Neural cell (in vitro differentiated cells): ENCODE results near the gene TSPAN1. TPM values are rescaled to one million over a fixed set of nuclear protein-coding genes. Genes with fewer than 3 reads are reported as not detected.

Source experiments
- H2AFZ ChIP-seq: fragments of 200-600, 300-800 bp; sonication (generic), shearing (Covaris generic); 2 replicates; pipeline ENCODE4 v1.6.0; 2014; ENCODE audit warnings: low read depth, mild to moderate bottlenecking, antibody characterized with exemption, low read length, moderate library complexity
- H3F3A ChIP-seq: fragments of 200-600 bp; shearing (Covaris generic); 2 replicates; pipeline ENCODE4 v1.6.1; 2016; ENCODE audit warnings: mild to moderate bottlenecking, moderate library complexity, mixed read lengths, antibody characterized with exemption, low read length; ENCODE audit not compliant: insufficient read depth, poor library complexity, severe bottlenecking
- H3K27ac ChIP-seq: fragments of 200-600, 300-800 bp; sonication (generic), shearing (Covaris generic); 2 replicates; pipeline ENCODE4 v1.5.1; 2014; ENCODE audit warnings: mild to moderate bottlenecking, low read length, moderate library complexity
- H3K27me3 ChIP-seq: fragments of 300-800, 200-600 bp; sonication (generic), shearing (Covaris generic); 2 replicates; pipeline ENCODE4 v1.6.0; 2014; ENCODE audit warnings: mild to moderate bottlenecking, low read depth, low read length, moderate library complexity; ENCODE audit not compliant: insufficient read depth
- H3K36me3 ChIP-seq: fragments of 300-800, 200-600 bp; sonication (generic), shearing (Covaris generic); 2 replicates; pipeline ENCODE4 v1.5.1; 2014; ENCODE audit warnings: mild to moderate bottlenecking, antibody characterized with exemption, low read length, moderate library complexity; ENCODE audit not compliant: insufficient read depth
- H3K4me2 ChIP-seq: fragments of 300-800, 200-600 bp; sonication (generic), shearing (Covaris generic); 2 replicates; pipeline ENCODE4 v1.6.0; 2014; ENCODE audit warnings: mild to moderate bottlenecking, low read length
- H3K4me3 ChIP-seq: fragments of 300-800, 200-600 bp; sonication (generic), shearing (Covaris generic); 2 replicates; pipeline ENCODE4 v1.5.1; 2014; ENCODE audit warnings: mild to moderate bottlenecking, low read length, moderate library complexity
- H3K79me2 ChIP-seq: fragments of 200-600 bp; shearing (Covaris generic); replicated peaks from 2 replicates; pipeline ENCODE4 v1.6.0; 2014; ENCODE audit warnings: mild to moderate bottlenecking, low read length, moderate library complexity; ENCODE audit not compliant: insufficient read depth
- H3K9ac ChIP-seq: fragments of 300-800, 200-600 bp; sonication (generic), shearing (Covaris generic); 2 replicates; pipeline ENCODE4 v1.6.1; 2016; ENCODE audit warnings: mild to moderate bottlenecking, low read length, mixed read lengths
- H3K9me2 ChIP-seq: fragments of 200-600 bp; shearing (Covaris generic); 2 replicates; pipeline ENCODE4 v1.6.1; 2016; ENCODE audit warnings: mild to moderate bottlenecking, low read length, mixed read lengths; ENCODE audit not compliant: insufficient read depth
- H3K9me3 ChIP-seq: fragments of 200-600, 300-800 bp; sonication (generic), shearing (Covaris generic); 2 replicates; pipeline ENCODE4 v1.6.1; 2016; ENCODE audit warnings: mild to moderate bottlenecking, mixed run types, low read length, moderate library complexity, mixed read lengths
- H4K20me1 ChIP-seq: fragments of 200-600 bp; shearing (Covaris generic); 2 replicates; pipeline ENCODE4 v1.6.1; 2016; ENCODE audit warnings: mild to moderate bottlenecking, mixed run types; ENCODE audit not compliant: insufficient read depth
- EP300 ChIP-seq: fragments of 450-650 bp; conservative IDR thresholded peaks from 2 replicates; pipeline ENCODE4 v1.6.1; 2014; ENCODE audit warnings: antibody characterized with exemption, mild to moderate bottlenecking, moderate library complexity; ENCODE audit not compliant: poor library complexity, severe bottlenecking
- EZH2 ChIP-seq: fragments of 200-600, 300-800 bp; shearing (Covaris generic), sonication (generic); IDR thresholded peaks from 2 replicates; pipeline ENCODE4 v1.6.1; 2014; ENCODE audit warnings: antibody characterized with exemption, low read length, borderline replicate concordance, mild to moderate bottlenecking; ENCODE audit not compliant: insufficient read depth, poor library complexity, severe bottlenecking
- MXI1 ChIP-seq: fragments of 450-650 bp; conservative IDR thresholded peaks from 2 replicates; pipeline ENCODE4 v1.6.1; 2014; ENCODE audit warnings: antibody characterized with exemption, mild to moderate bottlenecking; ENCODE audit not compliant: poor library complexity, severe bottlenecking
- POLR2AphosphoS5 ChIP-seq: IDR thresholded peaks from 2 replicates; pipeline ENCODE4 v1.6.1; 2012
- RAD21 ChIP-seq: fragments of 450-650 bp; conservative IDR thresholded peaks from 2 replicates; pipeline ENCODE4 v1.6.1; 2014; ENCODE audit warnings: antibody characterized with exemption, mild to moderate bottlenecking, moderate library complexity
- SMC3 ChIP-seq: fragments of 450-650 bp; conservative IDR thresholded peaks from 2 replicates; pipeline ENCODE4 v1.6.1; 2014; ENCODE audit warnings: antibody characterized with exemption, mild to moderate bottlenecking, moderate library complexity; ENCODE audit not compliant: poor library complexity
- TAF1 ChIP-seq: IDR thresholded peaks from 2 replicates; pipeline ENCODE4 v1.6.1; 2012; ENCODE audit warnings: low read depth
- polyA plus RNA-seq: library from polyadenylated mRNA; depleted of rRNA; stranded (reverse); fragments of >200 nt; gene quantifications from 2 replicates; pipeline ENCODE4 v1.2.3, GENCODE V29; 2014
- TF ChIP-seq, protein P1 (sequence below): fragments of 450-650 bp; IDR thresholded peaks from 2 replicates; pipeline ENCODE4 v1.5.1; 2014; ENCODE audit warnings: antibody characterized with exemption, mild to moderate bottlenecking, moderate library complexity; ENCODE audit not compliant: poor library complexity, severe bottlenecking
- TF ChIP-seq, protein P2 (sequence below): IDR thresholded peaks from 2 replicates; pipeline ENCODE4 v1.6.1; 2012; ENCODE audit warnings: borderline replicate concordance

TSPAN1 gene
- polyA plus RNA-seq, 1 donor from 2014 or later: 0.62 TPM

DNA sequence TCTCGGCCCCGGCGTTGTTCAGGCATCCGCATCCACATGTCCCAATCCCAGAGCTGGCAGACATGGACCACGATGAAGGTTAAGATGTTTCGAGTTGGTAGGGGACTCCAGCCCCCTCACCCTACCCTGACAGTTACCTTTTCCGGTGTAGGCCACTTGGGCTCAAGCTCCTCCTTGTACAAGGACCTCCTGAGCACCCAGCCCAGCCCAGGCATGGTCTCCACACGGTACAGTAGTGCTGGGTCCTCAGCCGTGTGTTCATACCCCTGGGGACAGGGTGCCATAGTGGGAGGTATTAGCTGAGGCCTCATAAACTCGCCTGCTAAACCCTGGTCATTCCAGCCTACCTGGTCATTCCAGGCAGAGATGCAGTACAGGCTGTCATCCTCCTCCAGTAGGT is 17.3 kb downstream of the TSPAN1 start:
- no peaks in the 10 kb centered on the region for H4K20me1 ChIP-seq
- no peaks in the 10 kb centered on the region for H3K27me3 ChIP-seq
- H3K36me3 ChIP-seq: no peaks in the 10 kb centered on the region
- no peak overlapping the region for H3K4me3 ChIP-seq
- TF ChIP-seq EP300 (no peak), SMC3 (no peak)
- TF ChIP-seq, protein P1, sequence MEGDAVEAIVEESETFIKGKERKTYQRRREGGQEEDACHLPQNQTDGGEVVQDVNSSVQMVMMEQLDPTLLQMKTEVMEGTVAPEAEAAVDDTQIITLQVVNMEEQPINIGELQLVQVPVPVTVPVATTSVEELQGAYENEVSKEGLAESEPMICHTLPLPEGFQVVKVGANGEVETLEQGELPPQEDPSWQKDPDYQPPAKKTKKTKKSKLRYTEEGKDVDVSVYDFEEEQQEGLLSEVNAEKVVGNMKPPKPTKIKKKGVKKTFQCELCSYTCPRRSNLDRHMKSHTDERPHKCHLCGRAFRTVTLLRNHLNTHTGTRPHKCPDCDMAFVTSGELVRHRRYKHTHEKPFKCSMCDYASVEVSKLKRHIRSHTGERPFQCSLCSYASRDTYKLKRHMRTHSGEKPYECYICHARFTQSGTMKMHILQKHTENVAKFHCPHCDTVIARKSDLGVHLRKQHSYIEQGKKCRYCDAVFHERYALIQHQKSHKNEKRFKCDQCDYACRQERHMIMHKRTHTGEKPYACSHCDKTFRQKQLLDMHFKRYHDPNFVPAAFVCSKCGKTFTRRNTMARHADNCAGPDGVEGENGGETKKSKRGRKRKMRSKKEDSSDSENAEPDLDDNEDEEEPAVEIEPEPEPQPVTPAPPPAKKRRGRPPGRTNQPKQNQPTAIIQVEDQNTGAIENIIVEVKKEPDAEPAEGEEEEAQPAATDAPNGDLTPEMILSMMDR: no peak
- H3F3A ChIP-seq: no peaks in the 10 kb centered on the region
- no peaks in the 10 kb centered on the region for H3K9me3 ChIP-seq
- H2AFZ ChIP-seq: no peak overlapping the region
- no peaks in the 10 kb centered on the region for H3K9me2 ChIP-seq
- no peaks in the 10 kb centered on the region for H3K79me2 ChIP-seq
- H3K9ac ChIP-seq: no peak overlapping the region
- no peak overlapping the region for H3K4me2 ChIP-seq
- no peak overlapping the region for H3K27ac ChIP-seq

DNA sequence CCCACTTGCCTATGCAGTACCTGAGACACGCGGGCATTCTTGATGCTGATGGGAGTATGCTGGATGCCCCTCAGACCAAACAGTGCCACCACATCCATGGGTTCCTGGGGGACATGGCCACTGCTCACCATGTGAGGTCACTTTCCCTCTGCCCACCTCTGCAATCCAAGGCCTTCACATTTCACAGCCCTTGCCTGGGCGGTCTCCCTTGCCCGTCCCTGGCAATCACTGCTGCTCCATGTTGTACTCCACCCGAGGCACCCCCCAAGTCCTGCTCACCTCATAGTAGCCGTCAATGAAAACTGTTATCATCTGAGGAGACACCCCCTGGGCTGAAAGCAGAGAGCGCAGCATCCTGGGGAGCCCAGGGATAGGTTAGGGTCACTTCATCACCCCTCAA is 18.4 kb downstream of the TSPAN1 start:
- no peak overlapping the region for H2AFZ ChIP-seq
- H4K20me1 ChIP-seq: no peaks in the 10 kb centered on the region
- no peaks in the 10 kb centered on the region for H3K36me3 ChIP-seq
- no peak overlapping the region for H3K27ac ChIP-seq
- no peaks in the 10 kb centered on the region for H3F3A ChIP-seq
- no peak overlapping the region for H3K4me3 ChIP-seq
- TF ChIP-seq EZH2 (no peak), EP300 (no peak), SMC3 (no peak)
- H3K9me2 ChIP-seq: no peaks in the 10 kb centered on the region
- H3K9ac ChIP-seq: no peak overlapping the region
- no peaks in the 10 kb centered on the region for H3K9me3 ChIP-seq
- H3K27me3 ChIP-seq: no peaks in the 10 kb centered on the region
- H3K4me2 ChIP-seq: no peak overlapping the region
- H3K79me2 ChIP-seq: no peaks in the 10 kb centered on the region

DNA sequence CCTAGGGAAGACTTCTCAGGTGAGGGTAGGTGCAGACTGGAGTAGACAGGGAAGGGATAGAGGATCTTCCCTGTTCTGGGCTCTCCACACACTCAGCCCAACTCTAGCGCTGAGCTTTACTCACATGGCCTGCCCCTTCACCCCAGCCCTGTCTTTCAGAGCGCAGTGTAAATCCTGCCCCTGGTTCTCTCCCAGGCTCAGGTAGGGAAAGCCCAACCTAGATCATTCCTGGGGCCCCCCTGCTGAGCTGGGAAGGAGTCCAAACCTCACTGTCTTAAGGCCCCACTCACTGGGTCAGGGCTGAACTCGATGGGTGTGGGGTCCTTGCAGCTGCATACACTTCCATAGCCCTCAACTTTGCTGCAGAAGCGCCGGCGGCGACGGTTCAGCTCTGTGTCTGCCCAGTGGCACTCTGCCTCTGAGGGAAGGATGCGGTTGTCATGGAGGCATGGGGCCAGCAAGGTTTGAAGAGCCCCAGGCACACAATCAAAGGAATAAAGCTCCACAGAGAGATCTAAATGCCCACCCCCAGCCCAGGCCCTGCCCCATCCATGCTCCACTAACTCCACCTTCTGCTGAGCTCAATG is 19.2 kb downstream of the TSPAN1 start:
- no peaks in the 10 kb centered on the region for H3K27me3 ChIP-seq
- no peaks in the 10 kb centered on the region for H3K79me2 ChIP-seq
- H4K20me1 ChIP-seq: no peaks in the 10 kb centered on the region
- H2AFZ ChIP-seq: no peak overlapping the region
- H3F3A ChIP-seq: no peaks in the 10 kb centered on the region
- H3K9ac ChIP-seq: no peak overlapping the region
- TF ChIP-seq TAF1: no peak
- no peak for TF ChIP-seq POLR2AphosphoS5
- TF ChIP-seq SMC3: no peak
- no peak for TF ChIP-seq MXI1
- TF ChIP-seq RAD21: no peak
- TF ChIP-seq, protein P1: no peak
- TF ChIP-seq, protein P2, sequence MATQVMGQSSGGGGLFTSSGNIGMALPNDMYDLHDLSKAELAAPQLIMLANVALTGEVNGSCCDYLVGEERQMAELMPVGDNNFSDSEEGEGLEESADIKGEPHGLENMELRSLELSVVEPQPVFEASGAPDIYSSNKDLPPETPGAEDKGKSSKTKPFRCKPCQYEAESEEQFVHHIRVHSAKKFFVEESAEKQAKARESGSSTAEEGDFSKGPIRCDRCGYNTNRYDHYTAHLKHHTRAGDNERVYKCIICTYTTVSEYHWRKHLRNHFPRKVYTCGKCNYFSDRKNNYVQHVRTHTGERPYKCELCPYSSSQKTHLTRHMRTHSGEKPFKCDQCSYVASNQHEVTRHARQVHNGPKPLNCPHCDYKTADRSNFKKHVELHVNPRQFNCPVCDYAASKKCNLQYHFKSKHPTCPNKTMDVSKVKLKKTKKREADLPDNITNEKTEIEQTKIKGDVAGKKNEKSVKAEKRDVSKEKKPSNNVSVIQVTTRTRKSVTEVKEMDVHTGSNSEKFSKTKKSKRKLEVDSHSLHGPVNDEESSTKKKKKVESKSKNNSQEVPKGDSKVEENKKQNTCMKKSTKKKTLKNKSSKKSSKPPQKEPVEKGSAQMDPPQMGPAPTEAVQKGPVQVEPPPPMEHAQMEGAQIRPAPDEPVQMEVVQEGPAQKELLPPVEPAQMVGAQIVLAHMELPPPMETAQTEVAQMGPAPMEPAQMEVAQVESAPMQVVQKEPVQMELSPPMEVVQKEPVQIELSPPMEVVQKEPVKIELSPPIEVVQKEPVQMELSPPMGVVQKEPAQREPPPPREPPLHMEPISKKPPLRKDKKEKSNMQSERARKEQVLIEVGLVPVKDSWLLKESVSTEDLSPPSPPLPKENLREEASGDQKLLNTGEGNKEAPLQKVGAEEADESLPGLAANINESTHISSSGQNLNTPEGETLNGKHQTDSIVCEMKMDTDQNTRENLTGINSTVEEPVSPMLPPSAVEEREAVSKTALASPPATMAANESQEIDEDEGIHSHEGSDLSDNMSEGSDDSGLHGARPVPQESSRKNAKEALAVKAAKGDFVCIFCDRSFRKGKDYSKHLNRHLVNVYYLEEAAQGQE: no peak
- TF ChIP-seq EP300: no peak
- no peak for TF ChIP-seq EZH2
- H3K4me2 ChIP-seq: no peak overlapping the region
- no peak overlapping the region for H3K27ac ChIP-seq
- H3K4me3 ChIP-seq: no peak overlapping the region
- H3K36me3 ChIP-seq: no peaks in the 10 kb centered on the region
- H3K9me3 ChIP-seq: no peaks in the 10 kb centered on the region
- no peaks in the 10 kb centered on the region for H3K9me2 ChIP-seq
